T-helper 2 cell (primary cell): ENCODE results near the gene EIF4B.
"Not testable (repeated sequence)": the region's sequence is repeated elsewhere in the genome, so short reads cannot be mapped to it uniquely, and the experiment has no call there.

Source experiments
- DNase-seq, 5 experiments: peaks; one replicate each; pipeline versions ENCODE4 v3.0.0 to v3.0.0-alpha.2; 2012 to 2022
- total RNA-seq, 2 donors: gene quantifications; one replicate each; lab custom pipeline; 2026; lab: John Stamatoyannopoulos, UW

The EIF4B gene, protein sequence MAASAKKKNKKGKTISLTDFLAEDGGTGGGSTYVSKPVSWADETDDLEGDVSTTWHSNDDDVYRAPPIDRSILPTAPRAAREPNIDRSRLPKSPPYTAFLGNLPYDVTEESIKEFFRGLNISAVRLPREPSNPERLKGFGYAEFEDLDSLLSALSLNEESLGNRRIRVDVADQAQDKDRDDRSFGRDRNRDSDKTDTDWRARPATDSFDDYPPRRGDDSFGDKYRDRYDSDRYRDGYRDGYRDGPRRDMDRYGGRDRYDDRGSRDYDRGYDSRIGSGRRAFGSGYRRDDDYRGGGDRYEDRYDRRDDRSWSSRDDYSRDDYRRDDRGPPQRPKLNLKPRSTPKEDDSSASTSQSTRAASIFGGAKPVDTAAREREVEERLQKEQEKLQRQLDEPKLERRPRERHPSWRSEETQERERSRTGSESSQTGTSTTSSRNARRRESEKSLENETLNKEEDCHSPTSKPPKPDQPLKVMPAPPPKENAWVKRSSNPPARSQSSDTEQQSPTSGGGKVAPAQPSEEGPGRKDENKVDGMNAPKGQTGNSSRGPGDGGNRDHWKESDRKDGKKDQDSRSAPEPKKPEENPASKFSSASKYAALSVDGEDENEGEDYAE
- 810 to 1,016 reads per million in 2 donors for total RNA-seq

DNA sequence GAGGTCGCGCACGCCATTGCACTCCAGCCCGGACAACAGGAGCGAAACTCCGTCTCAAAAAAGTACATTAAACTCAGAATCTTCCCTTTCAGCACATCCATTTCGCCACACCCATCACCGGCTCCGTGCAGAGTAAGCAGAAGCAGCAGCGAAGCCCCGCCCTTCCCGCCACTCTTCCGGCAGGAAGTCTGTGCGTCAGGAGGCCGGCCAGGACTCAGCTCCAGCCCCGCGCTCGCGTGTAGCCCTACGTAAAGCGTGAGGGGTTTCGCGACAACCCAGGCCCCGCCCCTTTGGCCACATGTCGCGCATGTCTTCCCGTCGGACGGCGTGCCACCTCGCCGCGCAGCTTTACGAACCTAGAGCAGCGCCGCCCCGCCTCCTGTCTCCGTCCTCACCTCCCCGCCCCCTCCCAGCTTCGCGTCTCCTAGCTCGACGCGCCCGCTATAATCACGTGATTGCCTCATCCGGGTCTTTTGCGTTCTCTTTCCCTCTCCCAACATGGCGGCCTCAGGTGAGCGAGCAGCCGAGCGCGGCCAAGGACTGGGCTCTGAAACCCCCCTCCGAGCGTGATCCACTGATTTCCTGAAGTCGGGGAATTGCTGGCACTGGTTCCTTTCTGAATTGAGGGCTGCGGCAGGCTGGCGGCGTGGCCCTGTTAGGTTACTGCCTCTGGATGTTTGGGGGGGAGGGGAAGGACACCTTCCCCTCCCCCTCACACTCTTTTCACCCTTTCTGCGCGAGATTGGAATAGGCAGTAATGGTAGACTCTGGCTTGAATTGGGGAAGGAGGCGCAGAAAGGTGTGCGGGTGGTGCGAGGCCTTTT, at the start of gene EIF4B:
Gene EIF4B, plus strand, starts transcription at position 471 of the 824 bp plus-strand sequence. Its CDS starts 28 bp downstream, at position 499.
- DNase-seq: peak; percentile 99 to 100 (median 99)

DNA sequence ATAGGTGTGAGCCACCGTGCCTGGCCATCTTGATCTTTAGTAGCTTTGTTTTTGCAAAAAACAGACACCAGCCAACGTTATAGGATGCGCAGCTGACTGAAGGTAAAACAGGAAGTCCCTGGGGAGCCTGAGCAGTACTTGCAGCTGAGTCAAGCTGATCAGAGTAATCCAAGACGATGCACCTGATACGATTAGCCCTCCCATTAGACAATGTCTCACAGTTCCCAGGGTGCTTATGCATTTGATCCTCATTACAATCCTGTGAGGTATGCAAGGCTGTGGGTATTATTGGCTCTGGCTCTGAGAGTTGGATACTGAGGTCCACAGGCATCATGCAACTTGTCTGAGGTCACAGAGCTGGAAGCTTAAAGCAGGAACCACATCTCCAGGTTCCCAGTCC, 49.3 kb upstream of the EIF4B start:
- DNase-seq: peak in 1 of 5 experiments; percentile 18

DNA sequence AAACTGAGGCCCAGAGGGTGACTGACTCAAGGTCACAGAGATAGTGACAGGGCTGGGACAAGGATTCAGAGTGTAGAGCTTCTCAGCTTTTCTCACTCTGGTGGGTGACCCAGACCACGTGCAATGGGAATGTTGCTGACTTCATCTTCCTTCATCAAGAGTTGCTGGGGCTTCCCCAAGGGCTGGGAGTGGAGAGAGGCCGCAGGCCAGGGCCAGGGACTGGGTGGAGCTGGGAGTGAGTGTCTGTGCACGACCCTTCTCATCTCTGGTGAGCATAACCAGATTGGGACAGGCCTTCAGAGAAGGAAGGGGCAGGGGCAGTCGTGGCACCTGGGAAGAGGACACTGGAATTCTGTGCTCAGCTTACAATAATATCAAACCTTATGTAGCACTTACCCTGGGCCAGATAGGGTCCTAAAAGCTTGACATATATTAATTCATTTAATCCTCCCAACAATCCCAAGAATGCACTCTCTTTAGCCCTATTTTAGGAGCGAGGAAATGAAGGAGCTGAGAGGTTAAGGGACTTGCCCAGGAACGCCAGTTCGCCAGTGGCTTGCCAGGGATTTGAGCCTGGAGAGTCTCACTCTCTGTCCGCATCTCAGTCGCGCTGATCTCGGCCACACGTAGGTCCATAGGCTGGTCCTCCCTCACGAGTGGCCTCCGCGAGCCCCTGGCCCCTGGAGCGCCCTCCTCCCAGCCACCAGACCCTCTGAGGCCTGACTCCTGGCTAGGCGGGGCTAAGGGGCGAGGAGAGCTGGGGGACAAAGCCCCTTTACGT, 41.5 kb upstream of the EIF4B start:
- DNase-seq: no peak

DNA sequence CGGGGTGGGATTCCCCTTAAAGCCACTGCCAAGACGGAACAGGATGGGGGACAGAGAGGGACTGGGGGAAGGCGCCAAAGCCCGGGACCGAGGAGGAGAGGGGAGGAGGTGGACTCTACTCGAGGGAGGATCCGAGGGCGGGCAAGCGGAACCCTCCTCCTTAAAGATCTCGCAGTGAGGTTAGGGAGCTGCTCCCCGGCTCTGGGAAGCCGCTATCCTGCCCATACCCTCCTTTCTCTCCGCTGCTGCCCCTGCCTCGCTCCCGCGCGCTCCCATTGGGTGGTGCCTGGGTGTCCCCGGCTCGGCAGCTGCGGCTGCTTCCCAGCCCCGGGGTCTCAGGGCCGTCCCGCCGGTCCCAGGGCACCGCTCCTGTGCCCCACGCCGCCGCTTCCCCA, 40.9 kb upstream of the EIF4B start:
- no peak for DNase-seq

DNA sequence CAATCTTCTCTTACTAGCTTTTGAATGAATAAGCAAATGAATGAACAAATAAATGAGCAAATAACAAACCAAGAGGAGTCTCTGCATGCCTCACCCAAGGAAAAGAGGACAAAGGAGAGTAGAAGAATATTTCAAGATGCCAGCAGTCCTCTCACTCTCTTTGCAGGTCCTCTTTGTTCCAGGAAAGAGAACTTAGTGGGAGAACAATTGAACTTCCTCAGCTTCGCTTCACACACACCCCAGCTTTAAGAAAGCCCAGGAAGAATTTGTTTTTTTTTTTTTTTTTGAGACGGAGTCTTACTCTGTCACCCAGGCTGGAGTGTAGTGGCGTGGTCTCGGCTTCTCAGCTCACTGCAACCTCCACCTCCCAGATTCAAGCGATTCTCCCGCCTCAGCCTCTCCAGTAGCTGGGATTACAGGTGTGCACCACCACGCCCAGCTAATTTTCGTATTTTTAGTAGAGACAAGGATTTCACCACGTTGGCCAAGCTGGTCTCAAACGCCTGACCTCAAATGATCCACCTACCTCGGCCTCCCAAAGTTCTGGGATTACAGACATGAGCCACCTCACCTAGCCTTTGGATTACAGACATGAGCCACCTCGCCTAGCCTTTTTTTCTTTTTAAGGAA, 37.0 kb upstream of the EIF4B start:
- no peak for DNase-seq

DNA sequence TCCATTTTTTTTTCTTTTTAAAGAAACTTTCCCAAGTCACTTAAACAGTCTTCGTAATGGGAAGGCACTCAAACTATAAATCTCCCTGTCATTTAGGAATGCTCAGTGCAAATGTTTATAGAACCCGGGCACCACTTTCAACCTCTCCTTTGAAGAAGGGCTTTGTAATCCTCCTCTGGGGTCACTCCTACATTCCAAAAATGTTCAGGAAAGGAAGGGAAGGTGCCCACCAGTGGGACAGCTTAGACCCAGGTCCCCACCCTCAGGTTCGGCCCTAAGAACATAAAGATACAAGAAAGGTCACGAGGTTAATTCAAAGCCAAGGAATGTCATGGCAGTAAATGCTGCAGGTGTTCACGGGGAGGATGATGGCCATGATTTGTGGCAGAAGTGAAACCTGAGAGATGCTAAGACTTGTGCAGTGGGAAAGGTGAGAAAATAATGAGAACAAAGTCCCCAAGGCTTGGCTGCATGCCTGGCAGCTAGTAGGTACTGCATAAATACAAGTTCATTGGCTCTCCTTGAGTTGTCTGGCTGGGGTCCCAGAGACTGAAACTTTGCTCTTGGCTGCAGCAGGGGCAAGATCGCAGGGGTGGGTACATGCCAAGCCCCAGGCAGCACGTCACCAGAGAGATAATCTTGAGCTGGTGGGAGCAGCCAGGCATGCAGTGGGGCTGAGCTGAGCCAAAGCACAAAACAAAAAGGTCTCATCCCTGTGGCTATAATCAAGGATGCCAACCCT, 36.3 kb upstream of the EIF4B start:
- DNase-seq: no peak

DNA sequence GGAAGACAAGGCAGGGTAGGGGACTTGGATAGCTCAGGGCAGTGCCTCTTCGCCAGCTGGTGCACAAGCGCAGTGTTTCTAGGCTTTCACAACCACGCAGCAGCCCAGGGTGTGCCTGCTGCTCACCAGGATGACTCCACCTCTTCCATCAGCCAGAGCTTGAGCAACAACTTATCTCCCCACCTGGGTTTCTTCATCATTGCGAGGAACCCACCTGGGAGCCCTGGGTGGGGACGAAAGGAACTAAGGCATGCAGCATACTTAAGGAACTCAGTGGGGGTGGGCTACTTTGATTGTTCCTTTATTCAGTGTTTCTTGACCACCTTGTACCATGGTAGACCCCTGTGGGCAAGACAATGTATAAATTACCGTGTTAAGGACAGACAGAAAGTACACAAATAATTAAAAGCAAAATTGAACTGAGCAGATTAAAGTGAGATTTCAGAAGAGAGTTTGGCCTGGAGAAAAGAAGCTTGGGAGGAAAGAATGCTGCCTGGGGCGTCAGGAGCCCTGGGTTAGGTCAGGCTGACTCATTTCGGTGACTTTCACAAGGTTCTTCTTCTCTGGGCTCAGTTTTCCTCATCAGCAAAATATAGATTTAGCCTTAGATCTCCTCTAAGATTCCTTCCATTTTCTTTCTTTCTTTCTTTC, 34.5 kb upstream of the EIF4B start:
- no peak for DNase-seq

DNA sequence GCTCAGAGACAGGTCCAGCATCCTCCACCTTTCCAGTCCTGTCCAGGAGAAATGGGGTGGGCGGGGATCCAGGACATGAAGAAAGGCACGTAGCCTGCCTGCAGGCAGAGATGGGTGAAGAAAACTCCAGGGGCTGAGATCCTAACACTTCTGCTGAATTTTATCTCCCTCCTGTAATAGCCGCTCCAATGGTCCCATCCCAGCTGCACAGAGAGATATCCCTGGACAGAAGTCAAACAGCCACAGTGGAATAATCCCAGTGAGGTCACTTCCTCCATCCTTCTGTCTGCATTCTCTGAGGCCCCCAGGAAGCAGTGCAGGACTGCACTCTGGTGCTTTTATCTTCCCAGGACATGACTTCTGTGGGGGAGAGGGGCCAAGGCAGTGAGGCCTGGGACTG, 31.1 kb upstream of the EIF4B start:
- DNase-seq: no peak

DNA sequence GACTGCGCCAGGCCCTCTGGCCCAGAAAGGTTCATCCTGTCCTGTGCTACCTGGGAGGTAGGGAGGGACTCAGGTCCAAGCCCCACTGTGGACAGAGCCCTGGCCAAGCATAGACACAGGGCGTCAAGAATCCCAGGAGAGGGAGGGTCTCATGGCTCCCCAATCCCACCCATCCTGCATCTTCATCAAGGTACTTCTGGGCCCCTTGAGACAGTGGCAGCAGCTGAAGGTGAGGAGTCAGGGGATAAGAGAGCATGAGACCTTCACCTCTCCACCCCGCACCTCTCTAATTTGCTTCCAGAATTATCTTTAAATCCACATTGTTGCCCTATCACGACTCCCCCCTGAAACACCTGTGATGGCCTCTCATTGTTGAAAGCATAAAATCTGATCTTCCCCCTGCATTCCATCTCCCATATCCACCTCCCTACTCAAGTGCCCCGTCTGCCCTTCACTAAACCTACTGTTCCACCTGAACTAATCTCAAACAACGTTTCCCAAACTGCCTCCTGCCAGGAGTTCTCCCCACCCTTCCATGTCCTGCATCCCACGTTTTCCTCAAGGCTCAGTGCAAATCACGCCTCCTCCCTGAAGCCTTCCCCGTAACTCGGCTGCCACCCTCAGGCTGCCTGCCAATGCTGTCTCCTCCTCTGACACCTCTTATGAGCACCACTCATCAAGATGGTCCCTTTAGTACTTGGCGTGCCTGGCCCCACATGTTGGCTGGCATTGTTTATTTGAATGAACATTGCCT, 30.3 kb upstream of the EIF4B start:
- no peak for DNase-seq

DNA sequence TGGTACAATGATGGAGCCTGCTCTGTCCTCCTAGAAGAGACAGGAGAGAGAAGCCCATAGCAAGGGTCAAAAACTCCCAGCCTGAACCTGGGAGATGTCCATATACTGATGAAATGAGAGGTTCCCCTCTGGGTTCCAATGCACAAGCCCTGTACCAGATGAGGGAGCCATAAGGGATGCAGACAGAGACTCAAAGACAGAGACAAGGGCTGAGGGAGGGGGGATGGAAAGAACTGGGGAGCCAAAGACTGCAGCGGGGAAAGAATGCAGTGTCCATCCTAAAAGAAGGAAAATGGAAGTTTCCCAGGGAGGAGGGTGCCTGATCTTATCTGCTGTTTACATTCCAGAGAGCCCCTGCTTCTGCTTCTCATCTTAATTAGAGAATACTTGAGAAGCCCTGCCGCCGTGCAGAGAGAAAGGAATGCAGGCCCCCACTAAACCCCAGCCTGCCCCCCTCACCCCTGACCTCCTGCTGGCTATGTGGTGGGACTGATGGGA, 29.6 kb upstream of the EIF4B start:
- DNase-seq: no peak

DNA sequence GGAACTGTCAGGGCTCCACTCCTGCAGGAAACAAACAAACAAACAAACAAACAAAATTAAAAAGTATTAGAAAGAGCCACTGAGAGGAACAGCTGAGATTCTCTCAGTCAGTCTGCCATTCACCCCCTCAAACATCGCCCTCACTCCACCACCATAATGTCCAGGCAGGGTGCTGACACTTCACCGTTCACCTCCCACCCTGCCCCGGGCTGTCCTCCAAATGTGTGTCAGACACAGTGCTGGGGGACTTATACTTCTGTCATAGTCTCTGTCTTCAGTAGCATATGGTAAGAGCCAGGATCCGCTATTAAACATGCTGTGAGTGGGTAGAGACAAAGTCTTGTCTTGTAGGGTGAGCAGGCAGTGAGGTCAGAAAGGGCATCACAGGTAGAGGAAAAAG, 29.1 kb upstream of the EIF4B start:
- no peak for DNase-seq

DNA sequence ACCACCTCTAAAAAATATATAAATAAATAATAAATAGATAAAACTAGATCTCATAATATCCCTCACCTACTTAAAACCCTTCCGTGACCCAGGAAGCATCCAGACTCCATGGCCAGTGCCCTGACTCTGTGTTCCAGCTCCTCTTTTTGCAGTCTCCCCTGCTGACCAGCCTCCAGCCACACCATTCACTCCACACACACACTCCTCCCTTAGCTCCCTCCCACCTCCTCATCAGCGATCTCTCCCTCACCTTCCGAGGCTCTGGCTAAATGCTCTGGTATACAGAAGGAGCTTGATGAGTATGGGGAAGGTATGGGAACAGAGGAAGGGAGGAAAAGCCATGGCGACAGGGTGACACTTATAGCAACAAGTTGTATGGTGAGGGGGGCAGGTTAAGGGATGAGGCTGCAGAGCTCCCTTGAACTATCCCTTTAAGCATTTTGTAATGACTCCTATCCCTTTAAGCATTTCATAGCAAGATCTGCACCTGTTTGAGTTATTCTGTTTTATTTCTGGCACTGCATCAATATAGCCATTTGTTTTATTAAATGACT, 26.1 kb upstream of the EIF4B start:
- DNase-seq: no peak

DNA sequence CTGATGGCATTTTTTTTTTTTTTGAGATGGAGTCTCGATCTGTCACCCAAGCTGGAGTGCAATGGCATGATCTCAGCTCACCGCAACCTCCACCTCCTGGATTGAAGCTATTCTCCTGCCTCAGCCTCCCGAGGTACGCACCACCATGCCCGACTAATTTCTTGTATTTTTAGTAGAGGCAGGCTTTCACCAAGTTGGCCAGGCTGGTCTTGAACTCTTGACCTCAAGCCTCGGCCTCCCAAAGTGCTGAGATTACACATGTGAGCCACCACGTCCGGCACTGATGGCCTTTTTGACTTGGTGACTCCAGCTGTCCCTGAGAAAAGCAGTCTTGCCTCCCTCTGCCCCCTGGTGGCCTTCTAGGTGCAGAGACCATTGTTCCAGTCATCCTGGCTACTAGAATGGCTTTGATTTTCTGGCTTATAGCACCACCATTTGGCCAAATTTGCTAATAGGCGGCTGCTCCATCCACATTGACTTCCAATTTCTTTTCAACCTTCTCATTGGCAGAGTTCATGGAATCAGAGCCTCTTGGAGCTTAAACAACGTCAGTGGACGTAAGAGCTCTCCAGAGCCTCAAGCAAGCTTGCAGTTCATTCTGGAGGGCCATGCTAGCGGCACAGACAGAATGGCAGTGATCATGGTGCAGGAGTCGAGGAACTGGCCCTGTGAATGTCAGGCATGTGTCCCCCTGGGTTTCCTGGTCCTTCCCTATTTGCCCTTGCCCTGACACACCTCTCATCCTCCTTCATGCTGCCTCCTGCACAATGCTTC, 25.4 kb upstream of the EIF4B start:
- DNase-seq: peak; percentile 43 to 80 (median 67)

DNA sequence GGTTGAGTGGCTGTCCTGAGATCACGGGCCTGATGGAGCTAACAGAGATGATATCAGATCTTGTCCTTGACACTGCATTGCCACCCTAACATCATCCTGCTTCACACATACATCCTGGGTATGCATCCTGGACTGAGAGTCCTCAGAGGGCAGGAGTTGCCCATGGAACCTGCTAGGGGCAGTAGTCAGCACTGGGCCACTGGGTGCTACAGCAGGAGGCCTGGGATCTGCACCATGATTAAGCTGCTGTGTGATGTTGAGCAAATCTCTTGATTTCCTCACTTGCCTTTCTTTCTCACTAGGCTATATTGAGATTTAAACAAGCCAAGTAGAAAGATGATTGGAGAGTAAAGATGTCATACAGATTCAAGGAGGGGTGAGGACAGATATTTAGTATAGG, 22.1 kb upstream of the EIF4B start:
- DNase-seq: no peak

DNA sequence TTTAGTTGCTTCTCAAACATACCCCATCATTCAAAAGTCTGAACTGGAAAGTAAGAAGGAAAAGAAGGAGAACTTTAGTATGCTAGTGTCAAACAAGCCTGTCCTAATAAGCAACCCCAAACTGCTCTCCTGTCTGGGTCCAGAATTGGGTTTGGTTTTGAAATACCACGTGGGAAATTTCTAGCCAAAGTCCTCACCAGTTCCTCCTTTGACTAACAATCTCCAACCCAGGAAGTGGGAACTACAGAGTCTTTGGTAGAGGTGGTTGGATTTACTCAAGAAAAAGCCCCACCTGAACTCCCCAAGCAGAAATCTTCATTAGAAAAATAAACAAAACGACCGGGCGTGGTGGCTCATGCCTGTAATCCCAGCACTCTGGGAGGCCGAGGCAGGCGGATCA, 17.4 kb upstream of the EIF4B start:
- DNase-seq: no peak

DNA sequence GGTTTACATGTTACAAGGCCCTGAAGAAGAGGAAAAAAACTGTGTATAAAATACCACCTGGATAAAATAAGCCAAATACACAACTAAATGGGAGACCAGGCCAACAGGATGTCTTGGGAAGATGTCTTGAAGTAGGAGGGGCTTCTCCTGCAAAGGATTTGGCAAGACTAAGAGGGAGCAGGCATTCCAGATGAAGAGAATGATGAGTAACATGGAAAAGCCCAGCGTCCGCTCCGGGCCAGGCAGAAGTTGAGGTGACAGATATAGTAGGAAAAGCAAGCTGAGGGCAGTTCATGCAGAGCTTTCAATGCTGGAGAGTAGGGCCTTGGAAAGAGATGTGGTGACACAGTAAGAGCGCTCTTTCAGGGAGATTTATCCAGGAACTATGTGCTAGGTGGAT, 16.1 kb upstream of the EIF4B start:
- DNase-seq: no peak

DNA sequence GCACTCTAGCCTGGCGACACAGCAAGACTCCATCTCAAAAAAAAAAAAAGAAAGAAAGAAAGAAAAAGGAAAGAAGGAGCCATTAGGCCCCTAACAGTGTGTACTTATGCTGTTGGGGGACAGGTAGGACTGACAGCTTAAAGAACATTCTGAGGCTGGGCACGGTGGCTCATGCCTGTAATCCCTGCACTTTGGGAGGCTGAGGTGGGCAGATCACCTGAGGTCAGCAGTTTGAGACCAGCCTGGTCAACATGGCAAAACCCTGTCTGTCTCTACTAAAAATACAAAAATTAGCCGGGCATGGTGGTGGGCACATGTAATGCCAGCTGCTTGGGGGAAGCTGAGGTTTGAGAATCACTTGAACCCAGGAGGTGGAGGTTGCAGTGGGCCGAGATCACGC, 14.0 kb upstream of the EIF4B start:
- not testable (repeated sequence) for DNase-seq

DNA sequence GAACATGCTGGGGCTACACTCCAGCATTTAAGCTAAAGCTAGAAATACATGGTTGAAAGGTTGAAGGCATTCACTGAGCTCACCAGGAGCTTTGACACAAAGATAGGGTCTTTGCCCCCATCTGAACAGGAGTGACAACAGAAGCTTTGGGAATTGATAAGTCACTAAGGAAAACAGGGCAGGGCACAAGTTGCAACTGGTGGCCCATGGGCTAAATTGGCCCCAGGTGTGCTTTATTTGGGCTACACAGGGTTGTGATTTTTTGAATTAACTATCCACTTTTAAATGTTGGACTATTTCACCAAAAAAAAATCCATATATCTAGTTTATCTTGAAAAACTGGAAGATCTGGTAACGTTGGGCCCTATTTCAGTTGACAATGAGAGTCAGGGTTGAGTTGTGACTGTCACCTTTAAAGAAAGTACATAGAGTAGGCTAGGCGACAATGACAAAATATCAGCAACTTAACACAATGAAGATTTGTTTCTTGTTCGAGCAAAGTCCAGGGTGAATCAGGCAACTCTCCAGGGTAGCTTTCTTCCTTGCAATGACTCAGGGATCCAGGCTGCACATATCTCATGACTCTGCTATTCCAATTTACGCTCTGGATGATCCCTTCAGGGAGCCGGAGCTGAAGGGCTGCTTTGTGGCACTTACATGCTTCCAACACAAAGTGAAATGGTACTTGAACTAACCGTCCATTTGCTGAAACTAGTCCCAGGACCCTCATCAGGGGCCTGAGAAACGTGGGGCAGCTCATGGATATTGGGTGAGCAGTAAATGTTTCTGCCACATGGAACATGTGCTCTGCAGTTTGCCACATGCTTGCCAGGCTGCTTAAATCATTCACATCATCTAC, 13.3 kb upstream of the EIF4B start:
- DNase-seq: no peak
